ENCODE measurements around the gene PRDM15. TPM values are rescaled to one million over a fixed set of nuclear protein-coding genes. Genes with fewer than 3 reads are reported as not detected.

PRDM15 gene
- total RNA-seq, 1 experiment from 2014 or later = 9.9 TPM

DNA sequence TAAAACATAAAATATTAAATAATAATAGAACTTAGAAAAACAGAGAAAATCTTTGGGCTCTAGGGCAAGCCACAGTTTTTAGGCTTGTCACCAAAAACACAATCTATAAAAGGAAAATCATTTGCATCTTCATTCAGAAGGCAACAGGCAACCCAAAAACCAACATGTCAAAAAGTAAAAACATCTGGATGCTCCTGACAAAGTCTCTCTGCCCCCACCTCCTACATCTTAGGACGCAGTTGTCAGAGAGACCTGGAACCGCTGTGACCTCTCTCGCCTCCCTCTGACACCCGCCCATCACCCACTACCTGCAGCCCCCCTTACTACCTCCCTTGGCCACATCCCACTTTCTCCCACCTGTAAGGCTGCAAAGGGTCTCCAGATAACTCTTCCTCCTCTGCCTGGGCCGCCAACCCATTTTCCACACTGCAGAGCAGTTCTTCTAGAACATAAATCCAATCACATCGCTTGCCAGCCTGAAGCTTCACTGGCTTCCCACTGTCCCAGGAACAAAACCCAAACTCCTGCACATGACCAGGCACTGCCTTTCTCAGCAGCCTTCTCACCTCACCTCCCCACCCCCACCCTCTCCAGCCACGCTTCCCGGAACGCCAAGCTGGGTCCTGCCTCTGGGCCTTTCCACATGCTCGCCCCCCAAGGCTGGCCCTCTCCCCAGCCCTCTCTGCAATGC is 14.7 kb downstream of the PRDM15 start:
- no peak overlapping the region for H3K18ac ChIP-seq (ENCODE audit: insufficient read length, low read depth, low read length)
- no peak overlapping the region for H3K23ac ChIP-seq (ENCODE audit: insufficient read length, low read depth, low read length)
- H3K4ac ChIP-seq (ENCODE audit: low read depth, low read length) = no peak overlapping the region
- H2AK5ac ChIP-seq (ENCODE audit: insufficient read length, low read length) = no peak overlapping the region
- H3K4me1 ChIP-seq (ENCODE audit: insufficient read depth, low read length) = no peaks in the 10 kb centered on the region
- no peak overlapping the region for H2BK5ac ChIP-seq (ENCODE audit: insufficient read length, low read length)
- no peak overlapping the region for H3K4me2 ChIP-seq (ENCODE audit: insufficient read depth, insufficient read length, low read length)
- H3K23me2 ChIP-seq (ENCODE audit: insufficient read length, low read depth, low read length, poor library complexity, severe bottlenecking) = no peaks in the 10 kb centered on the region
- no peak overlapping the region for H2BK120ac ChIP-seq (ENCODE audit: low read depth, low read length, poor library complexity, severe bottlenecking)
- TF ChIP-seq CTCF (conservative IDR thresholded peaks at IDR 0.05) = no peak
- H4K8ac ChIP-seq (replicated peaks; ENCODE audit: insufficient read length, low read depth, low read length) = no peak overlapping the region
- H4K91ac ChIP-seq (ENCODE audit: insufficient read length, low read depth, low read length) = no peak overlapping the region
- H3K79me2 ChIP-seq (ENCODE audit: insufficient read depth, low read length) = no peaks in the 10 kb centered on the region; the same call in 1 of the 2 replicates
- Mint-ChIP-seq H3K27me3 (ENCODE audit: low read depth) (no peaks in the 10 kb centered on the region), H3K4me1 (peaks cover 15 to 19% of the 10 kb centered on the region in 2 experiments), H3K27ac (peak overlapping the region in 1 of 3 experiments; percentile 36; a peak in 2 of 7 replicates), H3K36me3 (ENCODE audit: insufficient read depth in 1 of 3, low read depth in 3 of 3) (peaks cover 0 to 5% (median 5%) of the 10 kb centered on the region in 3 experiments; a peak in 1 of 7 replicates), H3K4me3 (no peak overlapping the region), H3K9me3 (no peaks in the 10 kb centered on the region)
- no peak overlapping the region for H4K5ac ChIP-seq (ENCODE audit: insufficient read length, low read depth, low read length)
- H3K27ac ChIP-seq (ENCODE audit: insufficient read length, low read depth, low read length) = no peak overlapping the region
- no CpG with 5 or more reads among the region's 10 CpGs for WGBS (ENCODE audit: extremely low coverage, insufficient read length, low lambda C conversion rate)
- no peak overlapping the region for H2BK15ac ChIP-seq (ENCODE audit: low read depth, low read length)
- DNase-seq = no peak
- no peak overlapping the region for H3T11ph ChIP-seq (ENCODE audit: low read length)
- no peak overlapping the region; the same call in 1 of the 2 replicates for H3K14ac ChIP-seq (ENCODE audit: insufficient read depth, low read length)
- H3K9me3 ChIP-seq (ENCODE audit: control insufficient read depth, low read depth, low read length) = no peaks in the 10 kb centered on the region
- H2AFZ ChIP-seq (ENCODE audit: low read length) = no peak overlapping the region
- H3K79me1 ChIP-seq (ENCODE audit: insufficient read depth, low read depth, low read length, poor library complexity, severe bottlenecking) = no peaks in the 10 kb centered on the region
- no peak overlapping the region for H3K9ac ChIP-seq (ENCODE audit: extremely low read depth, insufficient read length, low read length)
- H2BK20ac ChIP-seq (ENCODE audit: low read depth, low read length, poor library complexity, severe bottlenecking) = no peak overlapping the region
- no peak overlapping the region for H2BK12ac ChIP-seq (ENCODE audit: insufficient read length, low read depth, low read length)
- H4K20me1 ChIP-seq (ENCODE audit: control insufficient read depth, insufficient read depth, insufficient read length) = no peaks in the 10 kb centered on the region
- H3K56ac ChIP-seq (ENCODE audit: insufficient read length, low read depth, low read length) = no peak overlapping the region
- H3K27me3 ChIP-seq (ENCODE audit: insufficient read depth, low read length) = no peaks in the 10 kb centered on the region

All from H9 (cell line).